Adrenal gland (tissue), 5 donors: ENCODE measurements around the gene FREM2.

Source experiments
- CTCF ChIP-seq, 6 experiments: fragments of 450-650 bp in 4 of 6; fragments of 200-600 bp in 2 of 6; sonication (generic) in 1 of 6; IDR thresholded peaks; 1 replicate in 5 of 6; 2 replicates in 1 of 6; pipeline versions ENCODE4 v1.5.1 to v1.8.0; 2016 to 2021; ENCODE audit warnings: antibody characterized with exemption in 6 of 6, mild to moderate bottlenecking in 2 of 6, moderate library complexity in 1 of 6
- POLR2A ChIP-seq, 2 donors: fragments of 450-650 bp; IDR thresholded peaks; one replicate each; pipeline ENCODE4 v1.6.1; 2017; ENCODE audit warnings: antibody characterized with exemption in 2 of 2, mild to moderate bottlenecking in 2 of 2, moderate library complexity in 1 of 2
- donor health status: DM: no; HTN: no; CAD: no.

- TF ChIP-seq CTCF (IDR thresholded peaks at IDR 0.05) (no peak), POLR2A (IDR thresholded peaks at IDR 0.05) (no peak)
Observed at GRCh38 chr13:38733146-38733545, 46.3 kb downstream of the FREM2 start.
